K562 (cell line): ENCODE data around the gene C22orf39. TPM values are rescaled to one million over a fixed set of nuclear protein-coding genes. Genes with fewer than 3 reads are reported as not detected.

Experiments
- DDX20 ChIP-seq: fragments of 450-650 bp; IDR thresholded peaks from 2 replicates; pipeline ENCODE4 v1.6.1; 2016; ENCODE audit warnings: missing genetic modification characterization, low read depth, mild to moderate bottlenecking, missing compliant biosample characterization, moderate library complexity
- DEAF1 ChIP-seq: fragments of 450-650 bp; formaldehyde crosslinking; IDR thresholded peaks from 2 replicates; pipeline ENCODE4 v1.4.0; 2020; ENCODE audit warnings: mild to moderate bottlenecking, moderate library complexity
- GTF2E2 ChIP-seq: fragments of 200-800 bp; sonication (Bioruptor generic); IDR thresholded peaks from 2 replicates; pipeline ENCODE4 v1.6.1; 2016; ENCODE audit warnings: missing genetic modification characterization, missing compliant biosample characterization
- KDM2B ChIP-seq: fragments of 250-450 bp; sonication (Bioruptor Pico); IDR thresholded peaks from 2 replicates; pipeline ENCODE4 v1.8.0; 2021; ENCODE audit warnings: mild to moderate bottlenecking, moderate library complexity
- MAFF ChIP-seq: IDR thresholded peaks from 2 replicates; pipeline ENCODE4 v1.6.1; 2012; ENCODE audit warnings: low read length, improper control_type of control experiment
- PBX2 ChIP-seq, 2 experiments: IDR thresholded peaks in 1 of 2; conservative IDR thresholded peaks in 1 of 2; 2 replicates each; pipeline ENCODE4 v1.6.1; 2016; ENCODE audit warnings: low read depth in 2 of 2, mild to moderate bottlenecking in 1 of 2, missing compliant biosample characterization in 1 of 2, missing genetic modification characterization in 1 of 2, moderate library complexity in 1 of 2
- POLR2B ChIP-seq: fragments of 450-650 bp; IDR thresholded peaks from 2 replicates; pipeline ENCODE4 v1.6.1; 2018; ENCODE audit warnings: low read depth; ENCODE audit not compliant: partially characterized antibody
- ZNF253 ChIP-seq: fragments of 250-450 bp; sonication (Bioruptor Pico); conservative IDR thresholded peaks from 2 replicates; pipeline ENCODE4 v1.6.1; 2021; ENCODE audit warnings: mild to moderate bottlenecking
- ZNF274 ChIP-seq: IDR thresholded peaks from 2 replicates; pipeline ENCODE4 v1.6.1; 2011; ENCODE audit warnings: low read depth, mild to moderate bottlenecking, low read length, moderate library complexity, borderline replicate concordance
- ZNF512 ChIP-seq: IDR thresholded peaks from 2 replicates; pipeline ENCODE4 v1.6.1; 2016; ENCODE audit warnings: missing genetic modification characterization, missing compliant biosample characterization
- ZNF764 ChIP-seq: fragments of 250-450 bp; sonication (Bioruptor Pico); IDR thresholded peaks from 2 replicates; pipeline ENCODE4 v1.4.0; 2020; ENCODE audit warnings: low read depth, mild to moderate bottlenecking, moderate library complexity
- polyA plus RNA-seq, 8 experiments: library from polyadenylated mRNA; depleted of rRNA in 4 of 8; stranded (reverse) in 5 of 8; unstranded in 3 of 8; fragments of >200 nt; fragmentation: Nextera tagmentation in 2 of 8; fragmentation: Illumina TruSeq in 1 of 8; extraction: Ambion mirVana in 2 of 8; extraction: Trizol in 1 of 8; gene quantifications; 2 replicates each; pipeline versions ENCODE4 v1.2.1 to v1.2.3, GENCODE V29; 2011 to 2014; ENCODE audit warnings: inconsistent platforms in 1 of 8, missing spikeins in 1 of 8
- total RNA-seq, 7 experiments: library from RNA; depleted of rRNA in 6 of 7; stranded (reverse); fragments of >200 nt in 6 of 7; fragmentation: Illumina TruSeq in 2 of 7; extraction: Trizol in 2 of 7; gene quantifications; 2 replicates each; pipeline versions ENCODE4 v1.2.1 to v1.2.3, GENCODE V29; 2011 to 2021; ENCODE audit warnings: low replicate concordance in 1 of 7

C22orf39 gene
- total and polyA plus RNA-seq, 9 of the 15 experiments (the other 6 are each of a cell fraction or from before 2014, with no cell fraction given): 20.4 to 139 (median 66.8) TPM

- TF ChIP-seq ZNF274: peak; percentile 28; the same call in 1 of the 2 replicates
- TF ChIP-seq ZNF253 (CRISPR knock-in tag): 0 out of 2 replicates have a peak, but pooled peaks have one; percentile 49
- no peak for TF ChIP-seq GTF2E2
- TF ChIP-seq MAFF: peak; percentile 42; the same call in 1 of the 2 replicates
- TF ChIP-seq PBX2 (CRISPR knock-in tag; IDR thresholded peaks at IDR 0.05; ENCODE audit: low read depth): no peak
- TF ChIP-seq PBX2 (tag; conservative IDR thresholded peaks at IDR 0.05; ENCODE audit: low read depth): 0 out of 2 replicates have a peak, but pooled peaks have one; percentile 19
- TF ChIP-seq ZNF512: peak; percentile 14; the same call in 1 of the 2 replicates
- no peak for TF ChIP-seq DDX20 (tag)
- TF ChIP-seq POLR2B: no peak
- peak; percentile 59; the same call in 1 of the 2 replicates for TF ChIP-seq ZNF764 (CRISPR knock-in tag)
- peak; percentile 74; the same call in 1 of the 2 replicates for TF ChIP-seq DEAF1 (CRISPR knock-in tag)
- TF ChIP-seq KDM2B (CRISPR knock-in tag): peak; percentile 10; the same call in 1 of the 2 replicates
Observed at GRCh38 chr22:19477321-19478044, 30.0 kb upstream of the C22orf39 start (continued).
